Activated CD4-positive, alpha-beta T cell treated with anti-CD3 and anti-CD28 coated beads, Interleukin-2, amount 50 U/mL, for 48 hours (primary cell): ENCODE results near the gene ARAP1.

Source experiments
- DNase-seq, 2 experiments: peaks; one replicate each; pipeline ENCODE4 v3.0.0-alpha.2; 2020

Gene ARAP1

GRCh38 chr11:72702096-72702495 is 50.1 kb downstream of the ARAP1 start:
- no peak for DNase-seq

- no peak for DNase-seq
These were observed 50.7 kb downstream of the ARAP1 start for GRCh38 chr11:72701466-72701865.

- no peak for DNase-seq
These were observed 52.1 kb downstream of the ARAP1 start for GRCh38 chr11:72700146-72700545.

DNA sequence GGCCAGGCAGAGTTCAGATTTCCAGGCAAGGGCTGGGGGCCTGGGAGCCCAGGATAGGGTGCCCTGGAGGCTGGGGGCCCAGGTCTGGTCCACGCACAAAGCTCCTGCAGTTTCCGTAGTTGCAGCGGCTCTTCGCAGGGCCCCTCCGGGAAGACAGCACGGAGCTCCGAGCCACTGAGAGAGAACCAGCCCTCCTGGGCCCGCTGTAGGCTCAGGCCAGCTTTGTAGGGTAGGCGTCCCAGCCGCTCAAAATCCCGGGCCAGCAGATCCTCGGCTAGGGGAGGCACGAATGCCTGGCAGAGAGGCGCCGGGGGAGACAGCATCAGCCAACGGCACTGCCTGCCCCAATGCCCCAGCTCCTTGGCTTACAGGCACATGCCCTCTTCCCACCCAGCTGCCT is 54.4 kb downstream of the ARAP1 start:
- DNase-seq, result no peak

- DNase-seq, result no peak
These were observed 55.1 kb downstream of the ARAP1 start for GRCh38 chr11:72696866-72697700.

- no peak for DNase-seq
These were observed 56.9 kb downstream of the ARAP1 start for GRCh38 chr11:72695354-72695753.

- no peak for DNase-seq
These were observed 58.8 kb downstream of the ARAP1 start for GRCh38 chr11:72693271-72693968.

DNA sequence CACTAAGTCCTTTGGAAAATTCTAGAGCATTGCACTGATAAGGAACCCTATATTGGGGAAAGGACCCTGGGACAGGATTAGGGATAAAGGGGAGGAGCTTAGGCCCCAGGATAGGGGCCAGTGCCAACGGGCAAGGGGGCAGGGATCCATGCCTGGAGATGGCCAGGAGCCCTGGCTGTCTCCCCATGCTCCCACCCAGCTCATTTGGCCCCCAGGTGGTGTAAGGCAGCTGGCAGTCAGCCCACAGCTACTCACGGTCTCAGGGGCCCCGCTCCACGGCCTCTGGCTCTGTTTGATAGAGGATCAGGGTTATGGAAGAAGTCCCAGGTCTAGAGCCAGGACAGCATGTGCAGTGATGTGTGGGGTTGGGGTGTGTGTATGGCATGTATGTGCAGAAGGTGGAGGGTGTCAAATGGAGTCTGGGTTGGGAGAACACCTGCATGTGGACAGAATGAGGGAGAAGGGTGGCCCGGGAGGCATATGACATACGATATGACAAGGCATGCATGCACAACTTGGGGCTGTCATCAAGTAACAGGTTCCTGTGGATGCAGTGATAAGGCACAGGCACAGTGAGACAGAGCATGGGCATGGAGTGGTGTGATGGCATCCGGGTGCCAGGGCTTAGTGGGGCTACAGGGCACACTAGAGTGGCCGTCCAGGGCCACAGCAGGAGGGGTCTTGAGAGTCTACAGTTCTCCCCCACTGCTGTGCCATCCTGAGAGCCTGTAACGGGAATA is 59.5 kb downstream of the ARAP1 start:
- DNase-seq, result no peak

- no peak for DNase-seq
These were observed 62.0 kb downstream of the ARAP1 start for GRCh38 chr11:72690166-72690565.

DNA sequence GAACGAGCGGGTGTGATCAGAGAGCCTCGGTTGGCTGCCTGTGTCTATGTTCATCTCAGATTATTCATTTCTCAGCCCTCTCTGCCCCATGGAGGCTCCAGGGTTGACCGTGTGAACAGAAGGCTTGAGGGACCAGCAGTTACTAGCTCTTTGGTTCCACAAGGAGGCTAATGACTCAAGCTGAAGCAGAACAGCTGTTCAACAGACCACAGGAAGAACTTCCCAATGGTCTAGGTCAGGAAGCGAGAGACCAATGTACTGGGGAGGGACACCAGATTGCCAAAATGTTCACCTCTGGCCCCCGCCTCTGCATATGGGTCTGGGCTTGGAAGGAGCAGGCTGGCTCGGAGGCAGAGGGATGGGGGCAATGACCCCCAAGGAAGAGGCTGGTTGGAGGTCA is 63.3 kb downstream of the ARAP1 start:
- DNase-seq, result no peak

- no peak for DNase-seq
These were observed 63.7 kb downstream of the ARAP1 start for GRCh38 chr11:72688486-72688885.

GRCh38 chr11:72687326-72687725 is 64.9 kb downstream of the ARAP1 start:
- no peak for DNase-seq

- no peak for DNase-seq
These were observed 65.5 kb downstream of the ARAP1 start for GRCh38 chr11:72686639-72687220.

DNA sequence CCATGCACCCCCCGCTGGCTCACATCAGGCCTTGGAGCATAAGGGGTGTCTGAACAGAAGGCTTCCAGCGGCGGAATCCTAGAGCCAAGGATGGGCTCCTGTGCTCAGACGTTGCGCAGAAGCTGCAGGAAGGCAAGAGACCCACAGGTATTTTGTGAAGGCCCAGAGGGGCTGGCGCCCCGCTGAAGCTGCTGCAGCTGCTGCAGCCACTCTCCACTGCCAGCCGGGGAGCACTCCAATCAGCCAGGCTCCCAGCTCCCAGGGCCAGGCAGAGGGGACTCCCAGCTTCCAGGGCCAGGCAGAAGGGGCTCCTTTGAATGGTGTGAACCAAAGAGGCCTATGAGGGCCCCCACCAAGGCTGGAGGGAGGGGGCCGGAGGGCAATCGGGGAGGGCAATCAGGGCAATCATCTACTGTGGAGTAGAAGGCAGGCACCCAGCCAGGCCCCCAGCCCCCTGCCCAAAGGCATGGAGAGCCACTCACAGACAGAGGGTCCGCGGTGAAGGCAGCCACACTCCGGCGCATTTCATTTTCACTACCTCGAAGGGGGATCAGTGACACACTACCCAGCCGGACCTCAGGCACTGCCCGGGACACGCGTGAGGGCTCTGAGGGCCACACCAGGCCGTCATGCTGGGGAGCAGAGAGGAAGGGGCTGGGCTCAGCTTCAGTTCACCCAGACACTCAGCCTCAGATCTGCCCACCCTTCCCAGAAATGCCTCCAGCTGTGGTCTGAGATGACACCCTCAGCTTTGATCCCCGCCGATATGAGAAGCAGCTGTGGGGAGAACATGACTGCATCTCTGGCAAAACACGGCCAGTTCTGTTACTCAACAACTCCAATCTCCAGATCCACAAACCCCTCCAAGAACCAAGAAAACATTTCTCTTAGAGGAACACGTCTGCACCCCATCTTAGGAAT is 66.4 kb downstream of the ARAP1 start:
- peak; percentile 63 to 74 for DNase-seq

- peak; percentile 52 to 62 for DNase-seq
These were observed 67.8 kb downstream of the ARAP1 start for GRCh38 chr11:72684236-72684912.

- peak; percentile 79 to 83 for DNase-seq
These were observed 68.4 kb downstream of the ARAP1 start for GRCh38 chr11:72683782-72684200.

- no peak for DNase-seq
These were observed 69.4 kb downstream of the ARAP1 start for GRCh38 chr11:72682858-72683243.

GRCh38 chr11:72682238-72682857 is 69.9 kb downstream of the ARAP1 start:
- DNase-seq, result no peak

DNA sequence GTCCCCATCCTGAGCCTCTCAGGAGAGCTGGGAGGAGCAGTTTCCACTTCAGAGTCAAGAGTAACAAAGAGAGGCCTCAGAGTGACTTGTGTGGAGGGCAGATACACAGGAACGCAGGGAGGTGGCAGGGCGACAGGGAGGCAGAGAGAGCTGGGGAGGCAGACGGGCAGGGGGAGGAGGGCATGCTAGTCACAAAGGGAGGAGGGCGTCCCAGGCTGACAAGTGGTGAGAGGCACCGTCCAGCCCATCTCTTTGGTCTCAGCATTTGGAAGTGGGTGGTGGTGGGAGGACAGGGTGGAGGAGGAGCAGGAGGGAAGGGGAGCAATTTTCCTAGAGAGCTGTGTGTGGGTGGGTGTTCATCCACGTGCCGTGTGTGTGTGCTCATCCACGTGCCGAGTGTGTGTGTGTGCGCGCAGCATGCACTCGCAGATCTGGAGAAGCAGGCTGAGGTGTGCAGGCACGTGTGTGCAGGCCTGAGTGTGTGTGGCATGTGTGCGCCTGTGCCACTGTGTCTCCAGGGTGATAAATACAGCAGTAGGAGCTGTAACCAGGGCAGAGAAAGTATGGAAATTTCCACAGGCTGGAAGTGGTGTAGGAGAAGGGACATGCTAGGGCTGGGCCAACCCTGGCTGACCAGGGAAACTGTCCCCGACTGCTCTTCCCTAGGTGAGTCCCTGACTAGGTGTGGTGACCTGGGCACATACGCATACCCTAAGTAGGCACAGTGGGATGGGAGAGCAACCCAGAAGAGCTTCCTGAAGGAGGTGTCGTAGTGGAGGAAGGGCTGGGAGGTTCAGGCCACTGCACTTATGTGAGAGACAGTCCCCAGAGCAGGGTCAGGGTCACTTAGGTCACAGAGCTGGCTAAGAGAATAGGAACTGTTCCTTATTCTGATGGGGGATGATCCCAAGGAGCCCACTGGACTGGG is 70.7 kb downstream of the ARAP1 start:
- DNase-seq, result no peak

- DNase-seq, result no peak
These were observed 71.5 kb downstream of the ARAP1 start for GRCh38 chr11:72680624-72681158.
